HepG2 (cell line): ENCODE measurements around the gene DUS2. TPM values are rescaled to one million over a fixed set of nuclear protein-coding genes. Genes with fewer than 3 reads are reported as not detected.

Experiments
- ATAC-seq: fragments of 200-7000 bp; cut with Tn5 transposase; 3 replicates; pipeline ENCODE4 v1.9.1; 2020; ENCODE audit warnings: mild to moderate bottlenecking, moderate library complexity
- BruUV-seq: library from RNA; stranded (reverse); fragments of 400-500 nt; replicated peaks from 2 replicates; lab custom pipeline; 2021; lab: Mats Ljungman, UMichigan
- CTCF ChIA-PET: fragments of 300-600 bp; formaldehyde crosslinking; extraction: SDS; loops from one replicate; lab custom pipeline; 2021; ENCODE audit warnings: low total read pairs, inconsistent platforms, low intra/inter-chr PET ratio; lab: Yijun Ruan, JAX
- POLR2A ChIA-PET: fragments of 350-600 bp; sonication (Branson Sonifier 250); formaldehyde crosslinking; loops from one replicate; lab custom pipeline; 2020; ENCODE audit warnings: antibody characterized with exemption, inconsistent platforms; lab: Yijun Ruan, JAX
- DNase-seq: peaks from one replicate; pipeline ENCODE4 v3.0.0-alpha.2; 2015; ENCODE audit warnings: low spot score
- FAIRE-seq: peaks from 3 replicates; lab custom pipeline; 2011; peaks lifted over from hg19 to GRCh38; lab: Jason Lieb, UNC
- H2AFZ ChIP-seq: one replicate; pipeline ENCODE4 v1.6.1; 2011; ENCODE audit warnings: low read length, inconsistent platforms
- H3K27ac ChIP-seq: fragments of 300-600 bp; 3 replicates; pipeline ENCODE4 v1.8.0; 2011; ENCODE audit warnings: mixed run types, mild to moderate bottlenecking, mixed read lengths, low read length, inconsistent platforms; ENCODE audit not compliant: insufficient read depth; ENCODE audit errors: extremely low read length
- H3K27me3 ChIP-seq, 2 experiments: fragments of 200-600 bp in 1 of 2; 2 replicates in 1 of 2; 3 replicates in 1 of 2; pipeline versions ENCODE4 v1.6.0 to v1.8.0; 2011; ENCODE audit warnings: low read length in 2 of 2, mild to moderate bottlenecking in 2 of 2, moderate library complexity in 2 of 2, inconsistent platforms in 1 of 2; ENCODE audit not compliant: insufficient read depth in 2 of 2, control insufficient read depth in 1 of 2
- H3K36me3 ChIP-seq, 2 experiments: fragments of 200-600 bp in 1 of 2; replicated peaks in 1 of 2; 2 replicates in 1 of 2; 3 replicates in 1 of 2; pipeline versions ENCODE4 v1.5.1 to v1.8.0; 2011; ENCODE audit warnings: low read length in 2 of 2, inconsistent platforms in 1 of 2; ENCODE audit not compliant: insufficient read depth in 2 of 2, control insufficient read depth in 1 of 2
- H3K4me1 ChIP-seq: 2 replicates; pipeline ENCODE4 v1.5.1; 2012; ENCODE audit warnings: low read length, inconsistent platforms; ENCODE audit not compliant: insufficient read depth
- H3K4me2 ChIP-seq: 2 replicates; pipeline ENCODE4 v1.6.0; 2011; ENCODE audit warnings: low read depth, low read length, inconsistent platforms
- H3K4me3 ChIP-seq, 3 experiments: fragments of 200-600 bp in 1 of 3; sonication (generic), shearing (Covaris generic) in 1 of 3; replicated peaks in 1 of 3; 2 replicates each; pipeline ENCODE4 v1.5.1; 2011 to 2016; ENCODE audit warnings: low read length in 3 of 3, inconsistent platforms in 2 of 3, low read depth in 2 of 3, mild to moderate bottlenecking in 2 of 3, control low read depth in 1 of 3, mixed read lengths in 1 of 3; ENCODE audit not compliant: insufficient read depth in 1 of 3
- H3K79me2 ChIP-seq: one replicate; pipeline ENCODE4 v1.6.1; 2011; ENCODE audit warnings: low read length, inconsistent platforms; ENCODE audit not compliant: insufficient read depth
- H3K9ac ChIP-seq: 2 replicates; pipeline ENCODE4 v1.6.0; 2011; ENCODE audit warnings: mild to moderate bottlenecking, low read depth, low read length, inconsistent platforms; ENCODE audit not compliant: insufficient read depth
- H3K9me3 ChIP-seq: 2 replicates; pipeline ENCODE4 v1.5.1; 2012; ENCODE audit warnings: mild to moderate bottlenecking, low read length
- H4K20me1 ChIP-seq: 2 replicates; pipeline ENCODE4 v1.6.0; 2011; ENCODE audit warnings: inconsistent platforms, mild to moderate bottlenecking, low read length, moderate library complexity; ENCODE audit not compliant: insufficient read depth
- CCAR2 ChIP-seq: fragments of 200-400 bp; formaldehyde crosslinking; optimal IDR thresholded peaks from 2 replicates; pipeline ENCODE3; 2018; ENCODE audit warnings: low read depth, mild to moderate bottlenecking, low read length, moderate library complexity
- ETV6 ChIP-seq: sonication (generic); formaldehyde crosslinking; conservative IDR thresholded peaks from 2 replicates; pipeline ENCODE4 v1.4.0; 2020; ENCODE audit warnings: missing genetic modification reagents
- MTA1 ChIP-seq: sonication (generic); formaldehyde crosslinking; IDR thresholded peaks from 2 replicates; pipeline ENCODE4 v1.4.0; 2020; ENCODE audit warnings: missing genetic modification reagents, mild to moderate bottlenecking, borderline replicate concordance
- SAP130 ChIP-seq: IDR thresholded peaks from 2 replicates; pipeline ENCODE4 v1.6.1; 2016; ENCODE audit warnings: low read depth
- TAF1 ChIP-seq: sonication (generic); formaldehyde crosslinking; IDR thresholded peaks from 2 replicates; pipeline ENCODE4 v1.4.0; 2020; ENCODE audit warnings: missing genetic modification reagents
- TRIM24 ChIP-seq: sonication (generic); formaldehyde crosslinking; IDR thresholded peaks from 2 replicates; pipeline ENCODE4 v1.8.0; 2022; ENCODE audit warnings: mild to moderate bottlenecking, missing genetic modification reagents
- ZC3H4 ChIP-seq: sonication (generic); formaldehyde crosslinking; IDR thresholded peaks from 2 replicates; pipeline ENCODE4 v1.4.0; 2020; ENCODE audit warnings: missing genetic modification reagents, borderline replicate concordance
- ZHX1 ChIP-seq: sonication (generic); formaldehyde crosslinking; IDR thresholded peaks from 2 replicates; pipeline ENCODE4 v1.8.1; 2022; ENCODE audit warnings: low read depth, mild to moderate bottlenecking, missing genetic modification reagents
- WGBS: methylation state at CpG from one replicate; pipeline ENCODE4 v1.1.6; 2017; ENCODE audit warnings: low lambda C conversion rate; 5-methylcytosine and 5-hydroxymethylcytosine counted together
- in situ Hi-C: cut with HindIII; loops from 2 replicates; pipeline ENCODE4 v1.10.0; 2017; ENCODE audit warnings: low pct_unique_long_range_greater_than_20kb; ENCODE audit not compliant: extremely low pct_ligation_motif_present
- intact Hi-C: fragments of 100-400 bp; cut with micrococcal nuclease; formaldehyde crosslinking; loops from one replicate; pipeline ENCODE4 v1.10.0; 2022; ENCODE audit not compliant: unreplicated experiment
- polyA plus RNA-seq, 8 experiments: library from polyadenylated mRNA; depleted of rRNA in 3 of 8; stranded (reverse) in 7 of 8; unstranded in 1 of 8; fragments of >200 nt; fragmentation: Illumina TruSeq in 4 of 8; extraction: Trizol in 4 of 8; gene quantifications; 2 replicates each; pipeline versions ENCODE4 v1.2.1 to v1.2.3, GENCODE V29; 2011 to 2016; ENCODE audit warnings: low read depth in 4 of 8, missing spikeins in 1 of 8, mixed read lengths in 1 of 8; ENCODE audit not compliant: insufficient read depth in 1 of 8
- total RNA-seq, 5 experiments: library from RNA; depleted of rRNA; stranded (reverse); fragments of >200 nt; fragmentation: Illumina TruSeq; extraction: Trizol; gene quantifications; 2 replicates each; pipeline ENCODE4 v1.2.3, GENCODE V29; 2016; ENCODE audit warnings: low read depth in 1 of 5
- TF ChIP-seq, protein P1 (sequence below): sonication (generic); formaldehyde crosslinking; IDR thresholded peaks from 2 replicates; pipeline ENCODE4 v1.4.0; 2020; ENCODE audit warnings: missing genetic modification reagents
- TF ChIP-seq, protein P2 (sequence below): sonication (generic); formaldehyde crosslinking; IDR thresholded peaks from 2 replicates; pipeline ENCODE4 v1.8.0; 2023; ENCODE audit warnings: mild to moderate bottlenecking, missing genetic modification reagents

The DUS2 gene
- total and polyA plus RNA-seq, 2 of the 13 experiments (the other 11 are each of a cell fraction or from before 2014, with no cell fraction given): 17.8 to 25.1 TPM

- ChIA-PET POLR2A (interaction anchor here (2.1 kb wide), 1 partner anchor 23 kb away, joined by 7 read pairs; the partner anchor contains the start of genes DDX28 and DUS2), CTCF (no interaction called here)
- TF ChIP-seq TAF1 (CRISPR knock-in tag) (no peak), SAP130 (no peak), ZHX1 (CRISPR knock-in tag) (no peak), CCAR2 (no peak), ETV6 (no peak), TRIM24 (no peak), MTA1 (no peak), ZC3H4 (CRISPR knock-in tag) (no peak)
- TF ChIP-seq, protein P1, sequence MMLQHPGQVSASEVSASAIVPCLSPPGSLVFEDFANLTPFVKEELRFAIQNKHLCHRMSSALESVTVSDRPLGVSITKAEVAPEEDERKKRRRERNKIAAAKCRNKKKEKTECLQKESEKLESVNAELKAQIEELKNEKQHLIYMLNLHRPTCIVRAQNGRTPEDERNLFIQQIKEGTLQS (CRISPR knock-in tag): no peak
- TF ChIP-seq, protein P2, sequence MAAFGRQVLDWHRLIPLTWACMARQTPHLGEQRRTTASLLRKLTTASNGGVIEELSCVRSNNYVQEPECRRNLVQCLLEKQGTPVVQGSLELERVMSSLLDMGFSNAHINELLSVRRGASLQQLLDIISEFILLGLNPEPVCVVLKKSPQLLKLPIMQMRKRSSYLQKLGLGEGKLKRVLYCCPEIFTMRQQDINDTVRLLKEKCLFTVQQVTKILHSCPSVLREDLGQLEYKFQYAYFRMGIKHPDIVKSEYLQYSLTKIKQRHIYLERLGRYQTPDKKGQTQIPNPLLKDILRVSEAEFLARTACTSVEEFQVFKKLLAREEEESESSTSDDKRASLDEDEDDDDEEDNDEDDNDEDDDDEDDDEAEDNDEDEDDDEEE (CRISPR knock-in tag): no peak
- Histone ChIP-seq H4K20me1 (no peaks in the 10 kb centered on the region), H3K36me3 (no peaks in the 10 kb centered on the region), H3K9me3 (no peaks in the 10 kb centered on the region), H3K27me3 (no peaks in the 10 kb centered on the region), H3K4me2 (no peak overlapping the region; the same call in 1 of the 2 replicates), H3K9ac (no peak overlapping the region), H2AFZ (no peak overlapping the region), H3K4me1 (peaks cover 45% of the 10 kb centered on the region), H3K4me3 (no peak overlapping the region), H3K79me2 (no peaks in the 10 kb centered on the region), H3K27ac (no peak overlapping the region)
- intact Hi-C loops: no loop called here
- no TSS peak for BruUV-seq
- DNase-seq (no peak), FAIRE-seq (no peak), ATAC-seq (no peak; the same call in 2 of the 3 replicates)
- 35% methylated on average over 3 of the region's 3 CpGs for WGBS
- in situ Hi-C loops: no loop called here
These were observed 22.6 kb upstream of the DUS2 start for GRCh38 chr16:68000450-68000849.
